ENCODE results near the gene ZNRF1.
"Not testable (repeated sequence)": the region's sequence is repeated elsewhere in the genome, so short reads cannot be mapped to it uniquely, and the experiment has no call there.

The ZNRF1 gene

GRCh38 chr16:75002474-75002873, 3.6 kb downstream of the ZNRF1 start:
- no peak for DNase-seq

- DNase-seq, result no peak
Observed at GRCh38 chr16:75003931-75004330, 5.1 kb downstream of the ZNRF1 start.

GRCh38 chr16:75004460-75004859, 5.6 kb downstream of the ZNRF1 start:
- DNase-seq, result no peak

- DNase-seq, result no peak
Observed at GRCh38 chr16:75005697-75006096, 6.9 kb downstream of the ZNRF1 start.

- no peak for DNase-seq
Observed at GRCh38 chr16:75007443-75007842, 8.6 kb downstream of the ZNRF1 start.

GRCh38 chr16:75010427-75010826, 11.6 kb downstream of the ZNRF1 start:
- no peak for DNase-seq

GRCh38 chr16:75011634-75012307, 12.9 kb downstream of the ZNRF1 start:
- no peak for DNase-seq

- DNase-seq, result no peak
Observed at GRCh38 chr16:75012380-75013081, 13.7 kb downstream of the ZNRF1 start.

- not testable (repeated sequence) for DNase-seq
Observed at GRCh38 chr16:75013123-75013522, 14.3 kb downstream of the ZNRF1 start.

GRCh38 chr16:75014318-75014717, 15.5 kb downstream of the ZNRF1 start:
- no peak for DNase-seq

GRCh38 chr16:75016451-75017081, 17.7 kb downstream of the ZNRF1 start:
- DNase-seq, result not testable (repeated sequence)

- DNase-seq, result no peak
Observed at GRCh38 chr16:75017670-75018525, 19.1 kb downstream of the ZNRF1 start.

- no peak for DNase-seq
Observed at GRCh38 chr16:75019007-75019406, 20.2 kb downstream of the ZNRF1 start.

GRCh38 chr16:75019586-75019985, 20.8 kb downstream of the ZNRF1 start:
- DNase-seq, result no peak

- no peak for DNase-seq
Observed at GRCh38 chr16:75021410-75021809, 22.6 kb downstream of the ZNRF1 start.

GRCh38 chr16:75022567-75022966, 23.7 kb downstream of the ZNRF1 start:
- DNase-seq, result no peak

- DNase-seq, result no peak
Observed at GRCh38 chr16:75023009-75023408, 24.2 kb downstream of the ZNRF1 start.

- no peak for DNase-seq
Observed at GRCh38 chr16:75024182-75024581, 25.4 kb downstream of the ZNRF1 start.

- no peak for DNase-seq
Observed at GRCh38 chr16:75024594-75024993, 25.8 kb downstream of the ZNRF1 start.

GRCh38 chr16:75025761-75026160, 26.9 kb downstream of the ZNRF1 start:
- no peak for DNase-seq

GRCh38 chr16:75026239-75026891, 27.5 kb downstream of the ZNRF1 start:
- DNase-seq, result not testable (repeated sequence)

- no peak for DNase-seq
Observed at GRCh38 chr16:75026892-75027391, 28.1 kb downstream of the ZNRF1 start.

Data from activated gamma-delta T cell (primary cell).